Lung (tissue), 12 donors: ENCODE measurements around the gene KCNQ1OT1. TPM values are rescaled to one million over a fixed set of nuclear protein-coding genes. Genes with fewer than 3 reads are reported as not detected.
A peak's percentile ranks its signal among the peaks of the same experiment; 100 is the strongest.

ENCODE experiments used
- ATAC-seq: fragments of 200-7000 bp; cut with Tn5 transposase; one replicate; pipeline ENCODE4 v1.9.1; 2020; ENCODE audit warnings: moderate number of reproducible peaks; ENCODE audit not compliant: insufficient read depth, low FRiP score
- DNase-seq, 3 donors: peaks; one replicate each; pipeline ENCODE4 v3.0.0-alpha.2; 2013 to 2017
- H3K27ac ChIP-seq, 2 donors: one replicate each; pipeline ENCODE4 v1.5.1; 2013; ENCODE audit warnings: mild to moderate bottlenecking in 2 of 2, moderate library complexity in 2 of 2, control low read depth in 1 of 2, inconsistent platforms in 1 of 2, low read depth in 1 of 2, low read length in 1 of 2
- H3K27me3 ChIP-seq, 3 donors: one replicate each; pipeline ENCODE4 v1.5.1; 2013; ENCODE audit warnings: low read length in 2 of 3; ENCODE audit not compliant: control insufficient read depth in 3 of 3, insufficient read depth in 3 of 3
- H3K36me3 ChIP-seq, 4 donors: one replicate each; pipeline ENCODE4 v1.5.1; 2013; ENCODE audit warnings: low read length in 4 of 4, mild to moderate bottlenecking in 1 of 4, moderate library complexity in 1 of 4; ENCODE audit not compliant: control insufficient read depth in 4 of 4, insufficient read depth in 4 of 4
- H3K4me1 ChIP-seq, 5 donors: one replicate each; pipeline ENCODE4 v1.5.1; 2013; ENCODE audit warnings: low read length in 5 of 5, mild to moderate bottlenecking in 2 of 5, moderate library complexity in 1 of 5; ENCODE audit not compliant: control insufficient read depth in 5 of 5, insufficient read depth in 5 of 5
- H3K4me3 ChIP-seq: one replicate; pipeline ENCODE4 v1.5.1; 2013; ENCODE audit warnings: mild to moderate bottlenecking, control low read depth, moderate library complexity
- H3K9ac ChIP-seq, 2 donors: one replicate each; pipeline ENCODE4 v1.5.1; 2013; ENCODE audit warnings: low read length in 2 of 2, control low read depth in 1 of 2; ENCODE audit not compliant: insufficient read depth in 1 of 2
- H3K9me3 ChIP-seq, 4 donors: one replicate each; pipeline ENCODE4 v1.5.1; 2013; ENCODE audit warnings: low read length in 3 of 4, mild to moderate bottlenecking in 1 of 4, moderate library complexity in 1 of 4; ENCODE audit not compliant: control insufficient read depth in 4 of 4, insufficient read depth in 3 of 4
- CTCF ChIP-seq: IDR thresholded peaks from 2 replicates; pipeline ENCODE4 v1.5.1; 2012; ENCODE audit warnings: mild to moderate bottlenecking; ENCODE audit errors: control extremely low read depth, extremely low read depth
- WGBS, 2 donors: extraction: QIAGEN DNeasy Blood & Tissue Kit; methylation state at CpG; one replicate each; pipeline ENCODE4 v1.1.7; 2013; 5-methylcytosine and 5-hydroxymethylcytosine counted together
- polyA plus RNA-seq, 2 donors: library from polyadenylated mRNA; stranded (reverse); fragments of 200-250 nt; gene quantifications; one replicate each; pipeline ENCODE4 v1.2.1, GENCODE V29; 2013
- total RNA-seq, 2 donors: library from RNA; depleted of rRNA in 1 of 2; stranded (reverse); fragments of >200 nt in 1 of 2; gene quantifications; one replicate each; pipeline ENCODE4 v1.2.1, GENCODE V29; 2014 to 2021
- donor health status: control.
- donor health status: control.
- donor health status: Bipolar disorder and iron deficiency.
- donor health status: healthy.
- donor health status: DM: yes; HTN: yes; CAD: no.

KCNQ1OT1 gene
- total and polyA plus RNA-seq, 4 donors, result 0.02 to 14.5 (median 1.7) TPM

GRCh38 chr11:2592559-2593392 is 107.0 kb downstream of the KCNQ1OT1 start:
- Histone ChIP-seq H3K27me3 (no peaks in the 10 kb centered on the region), H3K27ac (no peak overlapping the region), H3K4me3 (no peak overlapping the region), H3K4me1 (no peaks in the 10 kb centered on the region), H3K9me3 (peaks cover 0 to 4% (median 1%) of the 10 kb centered on the region in 4 donors), H3K36me3 (peaks cover 0 to 10% (median 0%) of the 10 kb centered on the region in 4 donors), H3K9ac (no peak overlapping the region)
- 96 to 97% methylated on average over 16 of the region's 16 CpGs for WGBS, 2 donors
- DNase-seq (no peak), ATAC-seq (no peak)
- TF ChIP-seq CTCF, result no peak

DNA sequence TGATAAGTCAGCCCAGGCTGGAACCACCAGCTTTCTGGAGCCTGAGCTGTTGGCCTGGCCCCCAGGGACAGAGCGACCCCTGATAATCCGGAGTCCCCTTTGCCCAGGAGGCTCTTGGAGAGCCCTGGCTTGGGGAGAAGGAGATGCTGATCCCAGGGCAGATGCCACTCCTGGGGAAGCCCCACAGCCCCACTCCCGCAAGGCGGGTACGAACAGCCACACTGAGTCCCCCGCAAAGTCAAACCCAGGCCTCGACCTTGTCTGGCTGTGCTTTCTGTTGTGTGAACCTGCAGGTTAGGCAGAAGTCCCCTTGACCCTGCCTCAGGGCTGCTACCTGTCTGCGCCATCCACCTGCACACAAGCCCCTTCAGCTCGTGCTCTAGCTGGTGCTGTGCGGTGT is 108.0 kb downstream of the KCNQ1OT1 start:
- no peak for ATAC-seq
- Histone ChIP-seq H3K4me1 (no peaks in the 10 kb centered on the region), H3K9ac (no peak overlapping the region), H3K36me3 (peaks cover 0 to 10% (median 0%) of the 10 kb centered on the region in 4 donors), H3K4me3 (no peak overlapping the region), H3K27ac (no peak overlapping the region), H3K9me3 (peaks cover 0 to 4% (median 0%) of the 10 kb centered on the region in 4 donors), H3K27me3 (no peaks in the 10 kb centered on the region)
- no peak for DNase-seq
- WGBS, 2 donors, result 94 to 97% methylated on average over 10 of the region's 10 CpGs
- TF ChIP-seq CTCF, result no peak

DNA sequence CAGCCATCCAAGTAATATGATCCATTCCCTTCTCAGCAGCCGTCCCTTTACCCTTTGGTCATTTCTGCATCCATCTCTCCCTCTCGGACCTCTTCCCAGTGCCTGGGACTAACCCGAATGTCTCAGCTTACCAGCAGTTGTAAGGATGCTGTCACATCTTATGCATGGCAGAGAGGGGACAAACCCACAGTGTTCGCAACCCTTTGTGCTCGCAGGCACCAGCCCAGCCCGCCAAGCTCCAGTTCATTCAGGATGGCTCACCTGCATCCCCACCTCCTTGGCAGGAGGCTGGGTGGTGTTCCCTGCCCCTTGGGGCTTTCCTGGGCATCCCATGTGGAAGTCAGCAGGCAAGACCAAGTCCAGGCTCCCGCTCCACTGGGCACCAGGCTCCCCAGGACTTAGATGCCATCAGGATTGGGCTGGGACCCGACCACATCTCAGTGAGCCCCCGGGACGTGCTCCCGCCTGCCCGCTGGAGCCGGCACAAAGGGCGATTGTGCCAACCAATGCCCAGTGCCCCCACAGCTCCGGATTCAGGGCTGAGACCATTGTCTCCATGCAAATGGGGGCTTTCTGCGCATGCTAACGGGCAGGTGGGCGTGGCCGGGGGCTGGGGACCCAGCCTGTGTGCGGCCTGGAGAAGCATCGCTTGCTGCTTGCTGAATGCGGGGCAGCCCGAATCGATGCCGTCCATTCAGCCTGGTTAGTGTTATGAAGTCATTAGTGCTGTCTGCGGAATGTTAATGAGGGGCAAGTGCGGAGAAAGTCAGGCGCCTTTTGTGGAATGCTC is 108.6 kb downstream of the KCNQ1OT1 start:
- H3K4me1 ChIP-seq, result no peaks in the 10 kb centered on the region
- 92 to 96% methylated on average over 28 of the region's 28 CpGs for WGBS, 2 donors
- peaks cover 0 to 10% (median 0%) of the 10 kb centered on the region in 4 donors for H3K36me3 ChIP-seq
- H3K9ac ChIP-seq, result no peak overlapping the region
- no peak overlapping the region for H3K27ac ChIP-seq
- ATAC-seq (no peak), DNase-seq (peak in 1 of 3 donors; percentile 15)
- H3K9me3 ChIP-seq, result peaks cover 0 to 4% (median 0%) of the 10 kb centered on the region in 4 donors
- H3K27me3 ChIP-seq, result no peaks in the 10 kb centered on the region
- H3K4me3 ChIP-seq, result no peak overlapping the region
- no peak for TF ChIP-seq CTCF
